HEK293 (cell line): Measurements from ENCODE around the gene PKLR.

ENCODE experiments used
- CTCF ChIA-PET: fragments of 350-600 bp; formaldehyde crosslinking; extraction: SDS; loops from one replicate; lab custom pipeline; 2021; ENCODE audit warnings: antibody characterized with exemption; lab: Yijun Ruan, JAX
- POLR2A ChIA-PET: fragments of 300-600 bp; formaldehyde crosslinking; extraction: SDS; loops from one replicate; lab custom pipeline; 2020; ENCODE audit warnings: antibody characterized with exemption, inconsistent platforms; lab: Yijun Ruan, JAX
- H3K27ac ChIP-seq: fragments of 200-500 bp; sonication (Bioruptor generic); 2 replicates; pipeline ENCODE4 v1.5.1; 2014; ENCODE audit warnings: low read depth, low read length, control low read depth, inconsistent platforms; ENCODE audit errors: extremely low read depth
- H3K36me3 ChIP-seq, 2 experiments: fragments of 200-500 bp in 1 of 2; sonication (Bioruptor generic) in 1 of 2; 1 replicate in 1 of 2; 2 replicates in 1 of 2; pipeline ENCODE4 v1.5.1; 2014 to 2017; ENCODE audit warnings: inconsistent platforms in 2 of 2, low read length in 2 of 2; ENCODE audit not compliant: control insufficient read depth in 2 of 2, insufficient read depth in 1 of 2
- H3K4me1 ChIP-seq: fragments of 200-500 bp; sonication (Bioruptor generic); 2 replicates; pipeline ENCODE4 v1.5.1; 2014; ENCODE audit warnings: mild to moderate bottlenecking, low read length, inconsistent platforms; ENCODE audit not compliant: control insufficient read depth, insufficient read depth
- H3K4me3 ChIP-seq: 2 replicates; pipeline ENCODE4 v1.5.1; 2011; ENCODE audit warnings: low read depth, mild to moderate bottlenecking, control low read depth, low read length, moderate library complexity
- H3K9me3 ChIP-seq: fragments of 200-500 bp; sonication (Bioruptor generic); 2 replicates; pipeline ENCODE4 v1.5.1; 2014; ENCODE audit warnings: low read depth, low read length, inconsistent platforms; ENCODE audit not compliant: control insufficient read depth, insufficient read depth
- BCL11B ChIP-seq: fragments of 450-650 bp; formaldehyde crosslinking; IDR thresholded peaks from 2 replicates; pipeline ENCODE4 v1.5.1; 2016; ENCODE audit warnings: low read depth, missing biosample characterization, missing genetic modification characterization
- GLIS2 ChIP-seq: fragments of 450-650 bp; formaldehyde crosslinking; IDR thresholded peaks from 2 replicates; pipeline ENCODE4 v1.5.1; 2016; ENCODE audit warnings: missing biosample characterization, missing genetic modification characterization
- HIC1 ChIP-seq: fragments of 450-650 bp; formaldehyde crosslinking; IDR thresholded peaks from 2 replicates; pipeline ENCODE4 v1.5.1; 2016; ENCODE audit warnings: missing biosample characterization, missing genetic modification characterization
- HOXA7 ChIP-seq: sonication (generic); formaldehyde crosslinking; IDR thresholded peaks from 2 replicates; pipeline ENCODE4 v1.8.1; 2022; ENCODE audit warnings: missing genetic modification reagents, borderline replicate concordance
- KLF16 ChIP-seq: fragments of 450-650 bp; formaldehyde crosslinking; IDR thresholded peaks from 2 replicates; pipeline ENCODE4 v1.5.1; 2017; ENCODE audit warnings: missing biosample characterization, missing genetic modification characterization
- KLF9 ChIP-seq: fragments of 450-650 bp; formaldehyde crosslinking; IDR thresholded peaks from 2 replicates; pipeline ENCODE4 v1.5.1; 2016; ENCODE audit warnings: missing biosample characterization, missing genetic modification characterization, low read depth
- PRDM1 ChIP-seq: fragments of 450-650 bp; formaldehyde crosslinking; IDR thresholded peaks from 2 replicates; pipeline ENCODE4; 2016; ENCODE audit warnings: missing biosample characterization, missing genetic modification characterization
- SP2 ChIP-seq: fragments of 450-650 bp; formaldehyde crosslinking; IDR thresholded peaks from 2 replicates; pipeline ENCODE4 v1.5.1; 2016; ENCODE audit warnings: missing biosample characterization, missing genetic modification characterization
- ZBTB49 ChIP-seq: fragments of 450-650 bp; formaldehyde crosslinking; IDR thresholded peaks from 2 replicates; pipeline ENCODE4 v1.5.1; 2016; ENCODE audit warnings: missing biosample characterization, missing genetic modification characterization, low read depth
- ZNF148 ChIP-seq: fragments of 450-650 bp; formaldehyde crosslinking; IDR thresholded peaks from 2 replicates; pipeline ENCODE4 v1.5.0; 2017; ENCODE audit warnings: missing biosample characterization, missing genetic modification characterization, borderline replicate concordance
- ZNF223 ChIP-seq: fragments of 450-650 bp; formaldehyde crosslinking; IDR thresholded peaks from 2 replicates; pipeline ENCODE4 v1.5.1; 2016; ENCODE audit warnings: missing biosample characterization, missing genetic modification characterization
- ZNF24 ChIP-seq: fragments of 450-650 bp; formaldehyde crosslinking; IDR thresholded peaks from 2 replicates; pipeline ENCODE4 v1.5.1; 2016; ENCODE audit warnings: missing biosample characterization, missing genetic modification characterization
- ZNF248 ChIP-seq: fragments of 450-650 bp; formaldehyde crosslinking; IDR thresholded peaks from 2 replicates; pipeline ENCODE4 v1.5.1; 2017; ENCODE audit warnings: missing biosample characterization, missing genetic modification characterization
- ZNF324 ChIP-seq: fragments of 450-650 bp; formaldehyde crosslinking; IDR thresholded peaks from 2 replicates; pipeline ENCODE4 v1.5.1; 2016; ENCODE audit warnings: missing biosample characterization, missing genetic modification characterization
- ZNF341 ChIP-seq: fragments of 450-650 bp; formaldehyde crosslinking; IDR thresholded peaks from 2 replicates; pipeline ENCODE4; 2016; ENCODE audit warnings: low read depth, missing biosample characterization, missing genetic modification characterization
- ZNF362 ChIP-seq: fragments of 450-650 bp; formaldehyde crosslinking; IDR thresholded peaks from 2 replicates; pipeline ENCODE4 v1.5.1; 2016; ENCODE audit warnings: missing biosample characterization, missing genetic modification characterization
- ZNF398 ChIP-seq: fragments of 450-650 bp; formaldehyde crosslinking; IDR thresholded peaks from 2 replicates; pipeline ENCODE4 v1.5.1; 2017; ENCODE audit warnings: missing biosample characterization, missing genetic modification characterization
- ZNF433 ChIP-seq: fragments of 450-650 bp; formaldehyde crosslinking; IDR thresholded peaks from 2 replicates; pipeline ENCODE4 v1.5.1; 2016; ENCODE audit warnings: missing biosample characterization, missing genetic modification characterization, low read depth
- ZNF529 ChIP-seq: fragments of 450-650 bp; formaldehyde crosslinking; IDR thresholded peaks from 2 replicates; pipeline ENCODE4 v1.5.1; 2017; ENCODE audit warnings: missing genetic modification characterization, missing biosample characterization; ENCODE audit not compliant: insufficient replicate concordance
- ZNF629 ChIP-seq: fragments of 450-650 bp; formaldehyde crosslinking; IDR thresholded peaks from 2 replicates; pipeline ENCODE4 v1.5.1; 2017; ENCODE audit warnings: missing biosample characterization, missing genetic modification characterization
- ZNF776 ChIP-seq: fragments of 450-650 bp; formaldehyde crosslinking; IDR thresholded peaks from 2 replicates; pipeline ENCODE4 v1.5.0; 2017; ENCODE audit warnings: missing biosample characterization, missing genetic modification characterization, borderline replicate concordance
- ZNF777 ChIP-seq: fragments of 450-650 bp; formaldehyde crosslinking; IDR thresholded peaks from 2 replicates; pipeline ENCODE4 v1.5.1; 2017; ENCODE audit warnings: missing biosample characterization, missing genetic modification characterization, borderline replicate concordance
- ZNF791 ChIP-seq: fragments of 450-650 bp; formaldehyde crosslinking; IDR thresholded peaks from 2 replicates; pipeline ENCODE4 v1.5.1; 2016; ENCODE audit warnings: missing biosample characterization, missing genetic modification characterization
- ZNF792 ChIP-seq: fragments of 450-650 bp; formaldehyde crosslinking; IDR thresholded peaks from 2 replicates; pipeline ENCODE4 v1.5.1; 2016; ENCODE audit warnings: missing biosample characterization, missing genetic modification characterization
- ZSCAN30 ChIP-seq: fragments of 450-650 bp; IDR thresholded peaks from 2 replicates; pipeline ENCODE4 v1.5.1; 2018; ENCODE audit warnings: missing biosample characterization, mild to moderate bottlenecking, missing genetic modification characterization, moderate library complexity

Gene PKLR

GRCh38 chr1:155324717-155325602, 23.7 kb upstream of the PKLR start:
- no peaks in the 10 kb centered on the region for H3K9me3 ChIP-seq
- 0 out of 2 replicates have a peak, but pooled peaks cover 3% of the 10 kb centered on the region for H3K4me1 ChIP-seq
- ChIA-PET POLR2A (interaction anchor here (0.6 to 4.4 kb wide), 11 partner anchors 17 to 152 kb away, joined by 3 to 32 read pairs (median 4); partner anchors contain the start of genes CLK2, ENTREP3, FDPS and KRTCAP2), CTCF (interaction anchor here (0.6 to 8.4 kb wide), 13 partner anchors 14 to 271 kb away, joined by 3 to 77 read pairs (median 3); partner anchors contain the start of gene KRTCAP2)
- peak overlapping the region; percentile 86 for H3K4me3 ChIP-seq
- peaks cover 18 to 57% of the 10 kb centered on the region in 2 experiments for H3K36me3 ChIP-seq
- H3K27ac ChIP-seq = peak overlapping the region; percentile 65
- peak; percentile 71; the same call in 1 of the 2 replicates for TF ChIP-seq KLF9 (tag by site-specific recombination)
- 0 out of 2 replicates have a peak, but pooled peaks have one; percentile 41 for TF ChIP-seq ZNF24 (tag by site-specific recombination)
- no peak for TF ChIP-seq ZNF362 (tag by site-specific recombination)
- 0 out of 2 replicates have a peak, but pooled peaks have one; percentile 8 for TF ChIP-seq ZNF629 (tag by site-specific recombination)
- TF ChIP-seq ZNF776 (tag by site-specific recombination) = no peak
- no peak for TF ChIP-seq ZBTB49 (tag by site-specific recombination)
- peak; percentile 29; the same call in 1 of the 2 replicates for TF ChIP-seq ZNF777 (tag by site-specific recombination)
- TF ChIP-seq GLIS2 (tag by site-specific recombination) = peak; percentile 96
- no peak for TF ChIP-seq ZNF223 (tag by site-specific recombination)
- TF ChIP-seq HIC1 (tag by site-specific recombination) = peak; percentile 88
- TF ChIP-seq ZNF341 (tag by site-specific recombination) = peak; percentile 97
- TF ChIP-seq HOXA7 (CRISPR knock-in tag) = no peak
- TF ChIP-seq PRDM1 = peak; percentile 47; the same call in 1 of the 2 replicates
- TF ChIP-seq ZNF398 (tag by site-specific recombination) = peak; percentile 75
- TF ChIP-seq KLF16 (tag by site-specific recombination) = no peak
- TF ChIP-seq ZNF433 (tag by site-specific recombination) = no peak
- no peak for TF ChIP-seq ZNF248 (tag by site-specific recombination)
- no peak for TF ChIP-seq ZSCAN30 (tag by site-specific recombination)
- TF ChIP-seq ZNF792 (tag by site-specific recombination) = no peak
- 0 out of 2 replicates have a peak, but pooled peaks have one; percentile 29 for TF ChIP-seq ZNF324 (tag by site-specific recombination)
- no peak for TF ChIP-seq ZNF148 (tag by site-specific recombination)
- no peak for TF ChIP-seq ZNF529 (tag by site-specific recombination)
- TF ChIP-seq BCL11B = no peak
- no peak for TF ChIP-seq ZNF791
- TF ChIP-seq SP2 = peak; percentile 10; the same call in 1 of the 2 replicates
